Measurements from ENCODE around the gene FEM1C.

- TF ChIP-seq CTCF (IDR thresholded peaks at IDR 0.05; ENCODE audit: poor library complexity, severe bottlenecking) = no peak
- no peak for TF ChIP-seq RAD21 (conservative IDR thresholded peaks at IDR 0.05)
- TF ChIP-seq TAF1 (IDR thresholded peaks at IDR 0.05; ENCODE audit: low read depth) = no peak
- no peak for TF ChIP-seq EP300 (conservative IDR thresholded peaks at IDR 0.05; ENCODE audit: poor library complexity, severe bottlenecking)
- TF ChIP-seq POLR2AphosphoS5 (IDR thresholded peaks at IDR 0.05) = no peak
- no peak for TF ChIP-seq EZH2 (IDR thresholded peaks at IDR 0.05; ENCODE audit: borderline replicate concordance, insufficient read depth, low read length, poor library complexity, severe bottlenecking)
- no peak for TF ChIP-seq SMC3 (conservative IDR thresholded peaks at IDR 0.05; ENCODE audit: poor library complexity)
Measured at GRCh38 chr5:115556276-115556675, 11.7 kb upstream of the FEM1C start.

Data from neural cell (in vitro differentiated cells).